Measurements from ENCODE around the gene GPHA2.

GPHA2 gene

GRCh38 chr11:64930340-64930739 is 5.4 kb downstream of the GPHA2 start:
- Histone ChIP-seq H3K27me3 (ENCODE audit: control insufficient read depth in 2 of 2, insufficient read depth in 2 of 2, low read length in 2 of 2) (no peaks in the 10 kb centered on the region), H3K4me3 (ENCODE audit: low read length in 2 of 2) (no peak overlapping the region), H3K9me3 (ENCODE audit: control insufficient read depth in 2 of 2, low read length in 2 of 2) (no peaks in the 10 kb centered on the region), H3K36me3 (ENCODE audit: control insufficient read depth in 2 of 2, insufficient read depth in 2 of 2, low read length in 2 of 2) (peaks cover 33 to 45% of the 10 kb centered on the region in 2 donors), H3K27ac (ENCODE audit: low read depth in 2 of 2, low read length in 2 of 2) (no peak overlapping the region), H3K4me1 (ENCODE audit: control insufficient read depth in 2 of 2, insufficient read depth in 2 of 2, low read length in 2 of 2) (peaks cover 2 to 6% of the 10 kb centered on the region in 2 donors), H3K9ac (ENCODE audit: low read depth in 1 of 2, low read length in 2 of 2) (no peak overlapping the region)

- H3K27ac ChIP-seq (ENCODE audit: low read depth in 2 of 2, low read length in 2 of 2) = no peak overlapping the region
- peaks cover 6 to 9% of the 10 kb centered on the region in 2 donors for H3K4me1 ChIP-seq (ENCODE audit: control insufficient read depth in 2 of 2, insufficient read depth in 2 of 2, low read length in 2 of 2)
- no peak overlapping the region for H3K4me3 ChIP-seq (ENCODE audit: low read length in 2 of 2)
- no peaks in the 10 kb centered on the region for H3K27me3 ChIP-seq (ENCODE audit: control insufficient read depth in 2 of 2, insufficient read depth in 2 of 2, low read length in 2 of 2)
- H3K9me3 ChIP-seq (ENCODE audit: control insufficient read depth in 2 of 2, low read length in 2 of 2) = no peaks in the 10 kb centered on the region
- H3K9ac ChIP-seq (ENCODE audit: low read depth in 1 of 2, low read length in 2 of 2) = no peak overlapping the region
- peaks cover 33 to 45% of the 10 kb centered on the region in 2 donors for H3K36me3 ChIP-seq (ENCODE audit: control insufficient read depth in 2 of 2, insufficient read depth in 2 of 2, low read length in 2 of 2)
Measured at GRCh38 chr11:64929625-64930024, 6.1 kb downstream of the GPHA2 start.

- H3K36me3 ChIP-seq (ENCODE audit: control insufficient read depth in 2 of 2, insufficient read depth in 2 of 2, low read length in 2 of 2) = peaks cover 33 to 45% of the 10 kb centered on the region in 2 donors
- no peak overlapping the region for H3K4me3 ChIP-seq (ENCODE audit: low read length in 2 of 2)
- H3K27me3 ChIP-seq (ENCODE audit: control insufficient read depth in 2 of 2, insufficient read depth in 2 of 2, low read length in 2 of 2) = no peaks in the 10 kb centered on the region
- no peak overlapping the region for H3K27ac ChIP-seq (ENCODE audit: low read depth in 2 of 2, low read length in 2 of 2)
- peaks cover 6 to 13% of the 10 kb centered on the region in 2 donors for H3K4me1 ChIP-seq (ENCODE audit: control insufficient read depth in 2 of 2, insufficient read depth in 2 of 2, low read length in 2 of 2)
- no peak overlapping the region for H3K9ac ChIP-seq (ENCODE audit: low read depth in 1 of 2, low read length in 2 of 2)
- no peaks in the 10 kb centered on the region for H3K9me3 ChIP-seq (ENCODE audit: control insufficient read depth in 2 of 2, low read length in 2 of 2)
Measured at GRCh38 chr11:64928957-64929356, 6.7 kb downstream of the GPHA2 start.

- no peak overlapping the region for H3K9ac ChIP-seq (ENCODE audit: low read depth in 1 of 2, low read length in 2 of 2)
- H3K4me1 ChIP-seq (ENCODE audit: control insufficient read depth in 2 of 2, insufficient read depth in 2 of 2, low read length in 2 of 2) = peaks cover 12 to 18% of the 10 kb centered on the region in 2 donors
- no peaks in the 10 kb centered on the region for H3K27me3 ChIP-seq (ENCODE audit: control insufficient read depth in 2 of 2, insufficient read depth in 2 of 2, low read length in 2 of 2)
- peaks cover 15 to 26% of the 10 kb centered on the region in 2 donors for H3K36me3 ChIP-seq (ENCODE audit: control insufficient read depth in 2 of 2, insufficient read depth in 2 of 2, low read length in 2 of 2)
- H3K4me3 ChIP-seq (ENCODE audit: low read length in 2 of 2) = no peak overlapping the region
- no peak overlapping the region for H3K27ac ChIP-seq (ENCODE audit: low read depth in 2 of 2, low read length in 2 of 2)
- H3K9me3 ChIP-seq (ENCODE audit: control insufficient read depth in 2 of 2, low read length in 2 of 2) = no peaks in the 10 kb centered on the region
Measured at GRCh38 chr11:64926689-64927088, 9.0 kb downstream of the GPHA2 start.

GRCh38 chr11:64925536-64926436 is 9.9 kb downstream of the GPHA2 start:
- Histone ChIP-seq H3K27me3 (ENCODE audit: control insufficient read depth in 2 of 2, insufficient read depth in 2 of 2, low read length in 2 of 2) (no peaks in the 10 kb centered on the region), H3K36me3 (ENCODE audit: control insufficient read depth in 2 of 2, insufficient read depth in 2 of 2, low read length in 2 of 2) (peaks cover 8 to 18% of the 10 kb centered on the region in 2 donors), H3K4me1 (ENCODE audit: control insufficient read depth in 2 of 2, insufficient read depth in 2 of 2, low read length in 2 of 2) (peaks cover 12 to 18% of the 10 kb centered on the region in 2 donors), H3K9ac (ENCODE audit: low read depth in 1 of 2, low read length in 2 of 2) (peak overlapping the region; percentile 86 to 91), H3K27ac (ENCODE audit: low read depth in 2 of 2, low read length in 2 of 2) (no peak overlapping the region), H3K4me3 (ENCODE audit: low read length in 2 of 2) (peak overlapping the region; percentile 90 to 92), H3K9me3 (ENCODE audit: control insufficient read depth in 2 of 2, low read length in 2 of 2) (no peaks in the 10 kb centered on the region)

GRCh38 chr11:64924910-64925284 is 10.8 kb downstream of the GPHA2 start:
- Histone ChIP-seq H3K27me3 (ENCODE audit: control insufficient read depth in 2 of 2, insufficient read depth in 2 of 2, low read length in 2 of 2) (no peaks in the 10 kb centered on the region), H3K36me3 (ENCODE audit: control insufficient read depth in 2 of 2, insufficient read depth in 2 of 2, low read length in 2 of 2) (peaks cover 3 to 10% of the 10 kb centered on the region in 2 donors), H3K9me3 (ENCODE audit: control insufficient read depth in 2 of 2, low read length in 2 of 2) (no peaks in the 10 kb centered on the region), H3K4me1 (ENCODE audit: control insufficient read depth in 2 of 2, insufficient read depth in 2 of 2, low read length in 2 of 2) (peaks cover 12 to 18% of the 10 kb centered on the region in 2 donors), H3K4me3 (ENCODE audit: low read length in 2 of 2) (peak overlapping the region; percentile 90 to 92), H3K9ac (ENCODE audit: low read depth in 1 of 2, low read length in 2 of 2) (peak overlapping the region; percentile 86 to 91), H3K27ac (ENCODE audit: low read depth in 2 of 2, low read length in 2 of 2) (peak overlapping the region; percentile 83 to 93)

- peak within 1 kb of the TSS; percentile 83 to 93 for H3K27ac ChIP-seq (ENCODE audit: low read depth in 2 of 2, low read length in 2 of 2)
- H3K36me3 ChIP-seq (ENCODE audit: control insufficient read depth in 2 of 2, insufficient read depth in 2 of 2, low read length in 2 of 2) = peaks cover 3 to 6% of the 10 kb centered on the region in 2 donors
- H3K4me3 ChIP-seq (ENCODE audit: low read length in 2 of 2) = peak within 1 kb of the TSS; percentile 90 to 92
- no peaks in the 10 kb centered on the region for H3K27me3 ChIP-seq (ENCODE audit: control insufficient read depth in 2 of 2, insufficient read depth in 2 of 2, low read length in 2 of 2)
- H3K9me3 ChIP-seq (ENCODE audit: control insufficient read depth in 2 of 2, low read length in 2 of 2) = no peaks in the 10 kb centered on the region
- H3K9ac ChIP-seq (ENCODE audit: low read depth in 1 of 2, low read length in 2 of 2) = peak within 1 kb of the TSS; percentile 86 to 91
- peaks cover 12 to 18% of the 10 kb centered on the region in 2 donors for H3K4me1 ChIP-seq (ENCODE audit: control insufficient read depth in 2 of 2, insufficient read depth in 2 of 2, low read length in 2 of 2)
Measured at GRCh38 chr11:64923944-64924909, 11.5 kb downstream of the GPHA2 start, which contains the start of gene PPP2R5B. Gene PPP2R5B (plus strand): TSS chr11:64924689. CDS start chr11:64925735, 1,046 bp downstream.

- H3K27ac ChIP-seq (ENCODE audit: low read depth in 2 of 2, low read length in 2 of 2) = no peak overlapping the region
- peak overlapping the region; percentile 86 to 91 for H3K9ac ChIP-seq (ENCODE audit: low read depth in 1 of 2, low read length in 2 of 2)
- peak overlapping the region in 1 of 2 donors; percentile 90 for H3K4me3 ChIP-seq (ENCODE audit: low read length in 2 of 2)
- H3K36me3 ChIP-seq (ENCODE audit: control insufficient read depth in 2 of 2, insufficient read depth in 2 of 2, low read length in 2 of 2) = peaks cover 3 to 6% of the 10 kb centered on the region in 2 donors
- H3K9me3 ChIP-seq (ENCODE audit: control insufficient read depth in 2 of 2, low read length in 2 of 2) = no peaks in the 10 kb centered on the region
- H3K27me3 ChIP-seq (ENCODE audit: control insufficient read depth in 2 of 2, insufficient read depth in 2 of 2, low read length in 2 of 2) = no peaks in the 10 kb centered on the region
- peaks cover 12 to 19% of the 10 kb centered on the region in 2 donors for H3K4me1 ChIP-seq (ENCODE audit: control insufficient read depth in 2 of 2, insufficient read depth in 2 of 2, low read length in 2 of 2)
Measured at GRCh38 chr11:64923151-64923661, 12.5 kb downstream of the GPHA2 start.

- no peak overlapping the region for H3K27ac ChIP-seq (ENCODE audit: low read depth in 2 of 2, low read length in 2 of 2)
- H3K36me3 ChIP-seq (ENCODE audit: control insufficient read depth in 2 of 2, insufficient read depth in 2 of 2, low read length in 2 of 2) = no peaks in the 10 kb centered on the region
- H3K4me1 ChIP-seq (ENCODE audit: control insufficient read depth in 2 of 2, insufficient read depth in 2 of 2, low read length in 2 of 2) = peaks cover 19 to 30% of the 10 kb centered on the region in 2 donors
- no peaks in the 10 kb centered on the region for H3K9me3 ChIP-seq (ENCODE audit: control insufficient read depth in 2 of 2, low read length in 2 of 2)
- no peak overlapping the region for H3K4me3 ChIP-seq (ENCODE audit: low read length in 2 of 2)
- no peaks in the 10 kb centered on the region for H3K27me3 ChIP-seq (ENCODE audit: control insufficient read depth in 2 of 2, insufficient read depth in 2 of 2, low read length in 2 of 2)
- H3K9ac ChIP-seq (ENCODE audit: low read depth in 1 of 2, low read length in 2 of 2) = no peak overlapping the region
Measured at GRCh38 chr11:64921384-64921783, 14.3 kb downstream of the GPHA2 start.

All from mucosa of rectum (tissue), 2 donors.